Stromal cell of bone marrow (primary cell): Measurements from ENCODE around the gene PKD2L2.
"Not testable (repeated sequence)": the region's sequence is repeated elsewhere in the genome, so short reads cannot be mapped to it uniquely, and the experiment has no call there.

Source experiments
- DNase-seq: peaks from one replicate; pipeline ENCODE4 v3.0.0-alpha.2; 2012; ENCODE audit warnings: low read depth

The PKD2L2 gene

DNA sequence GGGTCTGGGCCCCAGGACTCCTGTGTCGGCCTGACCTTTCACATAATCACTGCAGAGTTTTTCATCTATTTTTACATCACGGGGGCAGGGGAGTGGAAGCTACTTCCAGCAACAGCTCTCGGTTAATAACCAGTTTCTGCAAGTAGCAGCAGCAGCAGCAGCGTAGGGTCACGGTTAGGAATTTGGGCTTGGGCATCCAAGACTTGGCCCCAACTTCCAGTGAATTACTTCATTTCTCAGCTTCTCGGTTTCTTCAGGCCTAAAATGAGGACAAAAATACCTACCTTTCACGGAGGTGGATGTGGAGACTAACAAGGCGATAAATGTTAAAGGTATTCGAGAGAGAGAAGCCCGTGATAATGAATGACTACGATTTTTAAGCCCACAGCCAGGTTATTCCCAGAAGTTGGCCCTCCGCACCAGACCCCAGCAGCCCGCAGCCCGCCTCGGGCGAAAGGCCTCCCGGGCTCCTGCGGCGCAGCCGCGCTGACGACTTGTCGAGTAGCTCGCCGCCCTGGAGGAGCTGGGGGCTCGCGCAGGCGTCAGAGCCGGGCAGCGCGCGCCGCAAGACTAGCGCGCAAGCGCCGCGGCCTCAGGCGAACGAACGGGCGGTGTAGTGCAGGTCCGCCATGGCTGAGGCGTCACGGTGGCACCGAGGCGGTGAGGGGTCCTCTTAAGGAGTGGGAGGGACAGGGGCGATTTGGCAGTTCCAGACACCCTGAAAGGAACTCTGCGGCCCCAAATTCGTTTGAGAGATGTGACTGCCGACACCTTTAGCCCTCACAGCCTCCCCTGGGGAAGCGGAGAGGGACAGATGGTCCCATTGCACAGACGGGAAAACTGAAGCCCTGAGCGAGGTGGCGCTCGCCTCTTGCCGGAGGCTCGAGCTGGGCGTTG lies at the start of gene PKD2L2:
PKD2L2 (plus strand) TSS at position 595 of the 897 bp plus-strand sequence; CDS start at position 630, 35 bp downstream.
- DNase-seq = peak; percentile 75

DNA sequence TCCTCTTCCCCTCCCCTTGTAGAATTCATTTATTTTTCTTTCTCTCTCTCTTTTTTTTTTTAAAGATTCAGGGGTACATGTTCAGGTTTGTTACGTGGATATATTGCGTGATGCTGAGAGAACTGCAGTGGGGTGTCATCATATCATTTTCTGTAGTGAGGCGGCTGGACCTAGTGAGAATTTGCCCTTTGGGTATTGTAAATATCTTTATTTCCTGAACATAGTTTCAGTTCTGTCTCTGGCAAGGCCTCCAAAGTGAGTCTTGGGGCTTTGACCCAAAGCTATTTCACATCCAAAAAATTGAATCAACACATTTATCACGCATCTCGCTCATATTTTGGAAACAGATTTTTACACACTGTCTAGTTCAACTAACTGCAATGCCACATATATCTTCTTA lies 47.0 kb upstream of the PKD2L2 start:
- no peak for DNase-seq

DNA sequence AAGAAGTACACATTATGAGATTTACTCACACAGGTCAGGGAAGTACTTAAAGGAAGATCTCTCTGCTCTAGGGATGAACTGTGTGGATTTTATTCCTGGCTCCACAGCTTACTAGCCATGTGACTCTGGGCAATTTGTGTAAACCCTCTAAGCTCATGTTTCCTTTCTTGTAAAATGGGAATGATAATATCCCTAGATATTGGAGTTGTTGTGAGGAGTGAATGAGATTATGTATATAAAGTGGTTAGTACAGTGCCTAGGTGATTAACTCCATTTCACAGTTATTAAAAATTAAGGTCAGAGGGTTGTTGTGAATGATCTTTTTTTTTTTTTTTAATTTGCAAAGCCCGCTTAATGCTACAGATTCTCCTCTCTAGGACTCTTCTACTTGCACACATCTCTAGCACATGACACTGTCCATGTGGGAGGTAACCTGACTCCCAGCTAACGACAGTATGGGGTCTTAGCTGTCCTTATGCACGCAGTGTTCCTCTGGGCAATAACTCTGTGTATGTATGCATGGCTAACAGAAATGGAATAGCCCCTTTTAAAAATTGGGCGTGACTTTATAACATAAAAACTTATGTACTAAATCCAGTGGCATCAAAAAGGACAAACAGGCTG lies 45.5 kb upstream of the PKD2L2 start:
- DNase-seq = no peak

DNA sequence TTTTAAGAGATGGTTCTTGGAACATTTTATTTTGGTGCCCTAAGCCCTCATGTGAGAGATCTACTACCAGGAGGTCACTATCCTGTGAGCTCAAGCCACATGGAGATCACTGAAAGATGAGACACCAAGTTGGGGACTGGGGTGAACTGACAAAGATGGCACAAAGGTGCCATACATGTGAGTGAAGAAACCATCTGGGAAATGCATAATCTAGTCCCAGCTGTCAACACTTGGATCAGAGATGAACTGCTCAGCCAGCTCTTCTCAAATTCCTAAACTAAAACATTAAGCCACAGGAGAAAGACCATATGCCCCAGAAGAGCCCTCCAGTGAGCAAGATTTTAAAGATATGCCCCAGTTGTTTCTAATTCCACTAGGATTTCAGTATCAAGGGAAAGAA lies 43.8 kb upstream of the PKD2L2 start:
- no peak for DNase-seq

DNA sequence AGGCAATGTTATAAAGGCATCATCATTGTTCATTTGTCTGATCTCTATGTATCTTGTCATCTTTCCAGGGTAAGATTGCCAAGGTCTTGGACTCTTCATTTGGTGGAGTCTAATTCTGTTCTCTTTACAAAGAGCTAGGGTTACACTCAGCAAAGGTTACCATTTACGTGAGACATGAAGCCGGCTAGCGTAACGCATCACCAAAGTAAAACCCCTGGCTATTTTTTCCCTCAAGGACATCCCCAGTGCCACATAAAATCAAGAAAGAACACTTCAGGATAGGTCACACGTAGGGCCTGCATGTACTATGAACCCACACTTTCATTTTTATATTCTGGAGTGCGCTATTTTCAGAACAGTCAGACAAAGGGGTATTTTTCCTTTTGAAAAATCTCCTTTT lies 41.6 kb upstream of the PKD2L2 start:
- DNase-seq = no peak

DNA sequence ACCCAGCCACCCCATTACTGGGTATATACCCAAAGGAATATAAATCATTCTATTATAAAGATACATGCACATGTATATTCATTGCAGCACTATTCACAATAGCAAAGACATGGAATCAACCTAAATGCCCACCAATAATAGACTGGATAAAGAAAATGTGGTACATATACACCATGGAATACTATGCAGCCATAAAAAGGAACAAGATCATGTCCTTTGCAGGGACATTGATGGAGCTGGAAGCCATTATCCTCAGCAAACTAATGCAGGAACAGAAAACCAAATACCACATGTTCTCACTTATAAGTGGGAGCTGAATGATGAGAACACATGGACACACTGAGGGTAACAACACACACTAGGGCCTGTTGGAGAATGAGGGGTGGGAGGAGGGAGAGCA lies 36.1 kb upstream of the PKD2L2 start:
- DNase-seq = not testable (repeated sequence)

DNA sequence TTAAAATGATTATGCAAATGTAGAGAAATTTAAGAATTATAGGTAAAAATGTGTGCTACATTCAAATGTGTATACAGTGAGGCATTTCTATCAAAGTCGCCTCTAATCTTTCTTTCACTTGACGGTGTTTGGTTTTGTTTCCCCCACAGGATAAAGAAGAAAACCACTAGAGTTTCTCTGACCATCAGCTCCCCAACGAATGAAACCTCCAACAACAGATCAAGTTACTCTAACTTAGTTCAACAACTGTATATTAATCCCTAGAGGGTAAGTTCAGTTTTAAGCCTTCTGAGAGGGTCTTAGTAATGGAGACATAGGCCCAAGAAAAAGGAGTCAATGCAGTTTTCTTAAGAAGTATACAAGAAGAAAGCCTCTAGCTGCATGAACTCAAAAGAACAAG lies 33.1 kb upstream of the PKD2L2 start:
- DNase-seq = no peak

DNA sequence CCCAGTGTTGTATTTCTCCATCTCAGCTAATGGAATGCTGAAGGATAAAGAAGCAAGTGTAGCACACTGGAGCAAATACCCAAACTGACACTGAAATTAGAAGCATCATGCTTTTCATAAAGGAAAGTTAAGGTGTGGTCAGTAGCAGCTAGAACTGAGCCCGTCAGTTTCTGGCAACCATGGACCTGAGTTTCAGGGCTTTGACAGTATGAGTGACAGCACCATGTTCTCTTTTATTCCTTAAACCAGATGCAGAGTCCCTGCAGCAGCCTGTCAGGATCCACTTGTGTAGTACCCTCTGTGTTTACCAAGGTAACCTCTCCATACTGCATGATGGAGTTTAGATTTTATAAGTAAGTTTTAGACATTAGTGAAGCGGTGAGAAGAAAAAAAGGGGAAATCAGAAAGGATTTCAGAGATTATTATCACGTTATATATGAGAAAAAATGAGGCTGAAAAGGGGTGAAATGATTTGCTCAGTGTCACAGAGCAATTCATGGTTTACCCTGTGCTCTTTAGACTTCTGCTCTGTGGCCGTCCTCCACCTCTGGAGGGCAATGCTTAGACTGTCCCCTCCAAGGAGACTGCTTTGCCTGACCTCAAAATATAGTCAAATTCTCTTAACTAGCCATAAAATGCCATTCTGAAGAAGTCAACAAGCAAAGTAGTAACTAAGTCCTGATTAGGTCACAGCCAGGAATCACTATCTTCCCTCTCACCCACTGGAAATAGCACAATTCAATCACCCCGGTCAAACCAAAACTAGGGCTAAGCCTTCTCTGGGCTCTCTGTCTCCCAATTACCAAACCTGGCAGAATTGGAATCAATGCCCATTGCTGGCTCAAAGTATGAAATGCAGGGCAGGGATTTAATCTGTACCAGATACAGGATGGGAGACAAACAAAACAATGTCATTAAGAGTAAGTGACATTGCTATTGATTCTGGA lies 32.1 kb upstream of the PKD2L2 start:
- no peak for DNase-seq

DNA sequence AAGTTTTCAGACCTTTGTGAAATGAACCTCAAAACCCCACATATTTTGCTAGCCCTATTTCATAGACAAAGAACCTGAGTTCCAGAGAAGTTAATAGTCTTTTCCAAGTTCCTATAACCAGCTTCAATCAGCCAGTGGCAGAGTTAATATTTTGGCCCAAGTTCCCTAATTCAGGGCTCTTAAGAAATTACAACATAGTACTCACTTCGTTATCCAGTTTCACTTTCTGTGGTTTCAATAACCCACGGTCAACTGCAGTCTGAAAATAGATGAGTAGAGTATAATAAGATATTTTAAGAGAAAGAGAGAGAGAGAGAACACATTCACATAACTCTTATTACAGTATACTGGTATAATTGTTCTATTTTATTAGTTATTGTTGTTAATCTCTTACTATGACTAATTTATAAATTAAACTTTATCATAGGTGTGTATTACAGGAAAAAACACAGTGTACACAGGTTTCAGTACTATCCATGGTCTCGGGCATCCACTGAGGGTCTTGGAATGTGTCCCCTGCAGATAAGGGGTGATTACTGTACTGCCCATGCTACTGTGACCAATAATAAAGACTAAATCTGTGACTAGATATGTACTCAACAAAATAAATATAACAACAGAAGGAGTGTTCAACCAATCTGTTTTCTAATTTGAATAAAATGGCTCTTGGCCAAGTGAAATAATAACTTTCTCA lies 30.9 kb upstream of the PKD2L2 start:
- peak; percentile 54 for DNase-seq

DNA sequence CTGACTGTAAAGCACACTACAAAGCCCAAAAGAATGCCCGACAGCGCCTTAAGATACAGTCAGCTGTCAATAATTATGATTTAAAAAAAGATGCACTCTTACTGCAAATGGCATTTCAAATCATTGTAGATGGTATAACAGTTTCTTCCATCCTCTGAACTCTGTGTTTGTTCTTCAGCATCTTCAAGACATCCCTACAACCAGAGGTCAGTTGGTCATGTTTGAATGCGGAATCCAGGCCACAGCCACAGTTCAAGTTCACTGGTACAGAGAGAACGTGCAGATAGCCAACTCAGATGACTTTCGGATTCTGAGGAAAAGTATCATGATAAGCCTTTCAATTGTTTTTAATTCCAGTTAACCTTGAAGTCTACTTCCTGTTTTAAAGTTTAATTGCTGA lies 30.3 kb upstream of the PKD2L2 start:
- DNase-seq = no peak

DNA sequence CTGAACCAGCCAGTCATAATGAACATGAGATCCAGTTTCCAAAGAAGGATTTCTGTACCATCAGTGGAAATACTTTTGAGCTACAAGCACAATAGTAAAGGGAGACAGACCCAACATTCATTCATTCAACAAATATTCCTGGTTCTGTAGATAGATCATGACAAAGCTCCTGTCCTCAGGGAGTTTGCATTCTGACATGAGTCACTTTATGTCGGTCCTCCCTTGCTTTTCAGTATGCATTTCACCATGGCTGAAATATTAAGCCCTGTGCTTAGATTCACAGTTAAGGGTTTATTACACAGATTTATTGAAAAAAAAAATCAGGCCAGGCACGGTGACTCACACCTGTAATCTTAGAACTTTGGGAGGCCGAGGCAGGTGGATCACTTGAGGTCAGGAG lies 27.0 kb upstream of the PKD2L2 start:
- no peak for DNase-seq

DNA sequence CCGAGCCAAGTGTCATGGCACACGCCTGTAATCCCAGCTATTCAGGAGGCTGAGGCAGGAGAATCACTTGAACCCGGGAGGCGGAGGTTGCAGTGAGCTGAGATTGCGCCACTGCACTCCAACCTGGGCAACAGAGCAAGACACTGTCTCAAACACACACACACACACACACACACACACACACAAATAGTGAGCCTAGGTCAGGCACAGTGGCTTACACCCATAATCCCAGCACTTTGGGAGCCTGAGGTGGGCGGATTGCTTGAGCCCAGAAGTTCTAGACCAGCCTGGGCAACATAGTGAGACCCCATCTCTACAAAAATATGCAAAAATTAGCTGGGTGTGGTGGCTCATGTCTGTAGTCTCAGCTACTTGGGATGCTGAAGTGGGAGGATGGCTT lies 25.6 kb upstream of the PKD2L2 start:
- not testable (repeated sequence) for DNase-seq

DNA sequence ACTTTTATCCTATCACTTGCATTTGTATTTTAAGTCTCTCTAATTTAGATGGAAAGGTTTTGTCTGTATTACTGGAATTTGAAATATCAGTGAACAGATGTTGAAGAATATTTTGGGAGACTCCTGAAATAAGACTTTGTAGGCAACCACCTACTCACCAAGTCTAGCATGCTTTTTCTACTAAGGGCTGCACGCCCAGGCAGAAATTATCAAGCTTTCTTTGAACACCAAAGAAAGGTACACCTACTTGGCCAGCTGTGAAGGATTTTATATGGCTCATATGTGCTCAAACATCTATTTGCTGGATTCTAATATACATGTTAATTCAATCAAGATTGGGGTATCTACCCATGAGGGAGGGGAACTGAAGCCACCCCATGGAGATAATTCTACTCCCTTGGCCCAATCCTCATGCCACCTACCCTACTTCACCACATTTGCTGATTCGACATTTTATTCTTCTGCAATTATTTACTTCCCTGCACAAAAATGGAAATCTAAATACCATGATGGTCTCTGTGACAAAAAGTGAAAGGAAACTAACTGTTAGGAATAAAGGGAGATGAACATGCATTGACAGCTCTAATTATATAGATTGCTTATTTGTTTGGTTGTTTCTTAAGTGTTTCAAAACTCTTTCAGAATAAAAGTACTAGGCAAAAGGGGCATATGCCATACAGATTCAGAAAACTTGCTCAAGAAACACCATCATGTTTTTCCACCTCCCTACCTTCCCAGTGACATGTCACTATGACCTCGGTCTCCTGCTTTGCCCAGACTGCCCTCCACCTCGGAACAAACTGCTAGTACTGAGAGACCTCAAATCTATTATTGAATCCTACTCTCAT lies 22.5 kb upstream of the PKD2L2 start:
- DNase-seq = no peak

DNA sequence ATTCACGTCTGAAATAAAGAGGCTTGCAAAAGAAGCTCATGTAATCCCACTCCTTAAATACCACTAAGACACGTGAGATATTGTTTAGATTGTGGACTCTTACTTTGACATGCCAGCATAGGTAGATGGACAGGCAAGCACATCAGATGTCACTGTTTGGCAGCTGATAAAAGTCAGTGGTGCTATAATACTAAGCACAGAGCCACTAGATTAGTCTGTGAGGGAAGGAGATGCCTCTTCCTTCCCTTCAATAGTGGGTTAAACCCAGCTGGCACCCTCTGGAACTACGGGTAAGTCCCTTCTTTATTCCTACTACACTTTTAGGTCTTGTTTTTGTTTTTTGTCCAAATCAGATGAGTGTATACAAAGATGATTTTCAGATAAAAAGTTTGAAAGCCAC lies 21.6 kb upstream of the PKD2L2 start, which contains the start of gene MYOT:
MYOT (plus strand) TSS at position 197 of the 400 bp plus-strand sequence. CDS start 2,792 bp downstream, outside the sequence.
- no peak for DNase-seq

DNA sequence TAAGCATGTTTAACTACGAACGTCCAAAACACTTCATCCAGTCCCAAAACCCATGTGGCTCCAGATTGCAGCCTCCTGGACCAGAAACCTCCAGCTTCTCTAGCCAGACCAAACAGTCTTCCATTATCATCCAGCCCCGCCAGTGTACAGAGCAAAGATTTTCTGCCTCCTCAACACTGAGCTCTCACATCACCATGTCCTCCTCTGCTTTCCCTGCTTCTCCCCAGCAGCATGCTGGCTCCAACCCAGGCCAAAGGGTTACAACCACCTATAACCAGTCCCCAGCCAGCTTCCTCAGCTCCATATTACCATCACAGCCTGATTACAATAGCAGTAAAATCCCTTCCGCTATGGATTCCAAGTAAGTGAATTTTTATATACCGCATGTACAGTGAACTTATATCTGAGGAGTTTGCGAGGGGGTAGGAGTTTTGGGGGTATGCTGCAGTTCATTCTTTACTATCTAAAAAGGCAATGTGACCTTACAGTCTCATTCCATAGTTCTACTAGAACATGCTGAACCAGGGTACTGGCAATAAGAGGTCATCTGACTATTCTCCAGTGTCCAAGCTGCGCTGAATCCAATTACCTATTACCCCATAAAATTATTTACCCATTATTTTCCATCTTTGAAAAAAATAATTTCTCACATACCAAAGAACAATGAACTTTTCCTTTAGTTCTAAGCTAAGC lies 18.5 kb upstream of the PKD2L2 start:
- no peak for DNase-seq

DNA sequence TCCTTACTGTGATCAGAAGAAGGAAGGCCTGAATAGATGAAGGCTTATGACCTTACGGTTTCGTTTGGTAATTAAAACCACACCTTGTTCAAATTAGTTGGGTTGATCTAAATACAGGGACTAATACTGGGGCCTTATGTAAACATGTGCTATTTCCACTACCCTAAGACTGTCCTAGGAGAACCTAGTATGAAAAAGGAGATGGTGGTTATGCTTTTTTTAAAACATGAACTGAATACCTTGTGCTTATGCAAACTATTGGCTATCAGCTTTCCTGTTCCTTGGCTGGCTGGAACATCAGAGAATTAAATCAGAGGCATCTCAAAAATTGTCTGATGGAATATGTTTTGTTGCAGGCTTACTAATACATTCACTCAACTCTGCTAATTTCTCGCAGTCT lies 17.7 kb upstream of the PKD2L2 start:
- no peak for DNase-seq

DNA sequence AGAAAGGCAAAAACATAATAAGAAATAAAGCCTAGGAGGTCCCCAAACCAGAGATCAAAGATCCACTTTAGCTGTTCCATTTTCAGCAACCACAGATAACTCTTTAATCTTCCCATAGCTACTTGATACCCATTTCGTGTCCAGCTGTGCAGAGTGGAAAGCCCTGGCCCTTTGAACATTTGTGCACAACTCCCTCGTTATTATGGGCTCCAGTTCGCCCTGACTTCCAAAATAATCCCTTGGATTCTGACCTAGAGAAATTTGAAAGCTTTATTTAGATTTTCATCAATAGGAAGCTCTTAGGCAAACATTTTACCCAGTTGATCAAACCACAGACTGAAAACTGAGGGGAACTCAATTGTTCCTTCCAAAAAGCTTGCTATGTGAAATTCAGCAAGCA lies 16.8 kb upstream of the PKD2L2 start:
- DNase-seq = no peak

DNA sequence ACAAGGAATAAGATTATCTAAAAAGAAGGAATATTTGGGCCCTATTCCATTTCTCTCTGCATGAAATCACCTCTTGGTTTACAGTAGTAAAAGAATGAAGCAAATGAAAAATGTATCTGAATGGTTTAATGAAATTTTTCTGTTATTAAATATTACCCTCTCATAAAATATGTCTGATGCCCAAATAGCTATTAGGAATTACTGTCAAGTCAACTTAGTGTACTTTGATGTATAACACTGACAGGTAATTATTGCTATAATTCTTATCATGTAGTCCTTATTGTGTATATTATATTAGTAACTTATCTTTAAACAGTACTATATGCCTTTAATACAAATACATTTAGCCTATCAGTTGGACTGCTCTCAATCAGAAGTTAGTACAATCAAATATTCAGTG lies 13.2 kb upstream of the PKD2L2 start:
- DNase-seq = no peak

DNA sequence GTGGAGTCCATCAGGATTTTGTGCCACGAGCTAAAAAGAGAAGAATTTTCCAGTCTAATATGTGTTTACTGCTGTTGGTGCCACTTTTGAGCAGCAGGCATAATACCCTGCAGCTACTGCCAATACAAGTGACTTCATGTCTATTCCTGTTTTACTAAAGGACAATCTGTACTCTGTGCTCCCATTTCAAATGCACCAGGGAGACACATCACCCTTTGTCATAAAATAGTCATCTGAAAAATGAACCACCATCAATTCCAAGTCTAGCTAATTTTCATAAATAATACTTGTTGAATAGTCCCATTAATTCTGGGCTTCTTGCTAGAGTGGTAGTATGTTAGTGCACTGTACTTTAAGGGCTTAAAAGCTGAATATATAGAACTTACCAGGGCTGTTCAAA lies 8.9 kb upstream of the PKD2L2 start:
- no peak for DNase-seq

DNA sequence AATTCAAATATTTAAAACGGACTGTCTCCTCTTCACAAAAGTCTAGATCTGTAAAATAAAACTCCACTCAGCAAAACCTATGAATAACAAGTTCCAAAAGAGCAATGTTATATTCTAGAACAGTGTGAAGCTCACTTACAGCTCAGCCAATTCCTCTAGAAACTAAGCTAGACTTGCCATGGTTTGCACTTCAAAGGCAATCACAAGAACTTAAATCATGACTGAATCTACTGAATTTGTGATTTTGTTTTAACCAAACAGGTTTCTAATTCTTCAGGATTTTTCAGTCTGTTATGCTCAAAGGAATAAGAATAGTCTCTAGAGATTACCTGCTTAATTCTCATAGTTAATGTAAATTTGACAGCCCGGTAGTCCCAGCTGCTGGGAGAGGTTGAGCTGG lies 1.4 kb upstream of the PKD2L2 start:
- DNase-seq = no peak
